GM12878 (cell line): ENCODE data around the gene SMAD2. TPM values are rescaled to one million over a fixed set of nuclear protein-coding genes. Genes with fewer than 3 reads are reported as not detected.

Source experiments
- ATAC-seq: fragments of 200-7000 bp; cut with Tn5 transposase; 3 replicates; pipeline ENCODE4 v1.9.1; 2020; ENCODE audit warnings: mild to moderate bottlenecking, moderate library complexity
- BruUV-seq: library from RNA; stranded (reverse); fragments of 400-500 nt; replicated peaks from 2 replicates; lab custom pipeline; 2021; lab: Mats Ljungman, UMichigan
- CTCF ChIA-PET: fragments of 300-600 bp; sonication (Branson Sonifier 250); formaldehyde crosslinking; extraction: SDS; loops from one replicate; lab custom pipeline; 2021; ENCODE audit warnings: inconsistent platforms; lab: Yijun Ruan, JAX
- POLR2A ChIA-PET: fragments of 350-600 bp; formaldehyde crosslinking; extraction: SDS; loops from one replicate; lab custom pipeline; 2021; ENCODE audit warnings: inconsistent platforms; lab: Charles Lee
- RAD21 ChIA-PET: fragments of 300-600 bp; sonication (Branson Sonifier 250); formaldehyde crosslinking; loops from one replicate; lab custom pipeline; 2023; ENCODE audit warnings: antibody characterized with exemption; ENCODE audit not compliant: unreplicated experiment; lab: Charles Lee
- SMC1A ChIA-PET: fragments of 300-600 bp; sonication (Branson Sonifier 250); formaldehyde crosslinking; loops from one replicate; lab custom pipeline; 2023; ENCODE audit not compliant: unreplicated experiment, uncharacterized antibody; lab: Charles Lee
- DNase-seq: peaks from one replicate; pipeline ENCODE4 v3.0.0-alpha.2; 2011; ENCODE audit warnings: low read depth, low spot score
- FAIRE-seq: peaks from 3 replicates; lab custom pipeline; 2011; peaks lifted over from hg19 to GRCh38; lab: Jason Lieb, UNC
- H2AFZ ChIP-seq: 2 replicates; pipeline ENCODE4 v1.6.0; 2011; ENCODE audit warnings: low read depth, low read length, control low read depth; ENCODE audit not compliant: control insufficient read depth
- H3K27ac ChIP-seq: 2 replicates; pipeline ENCODE4 v1.5.1; 2011; ENCODE audit warnings: control low read depth; ENCODE audit not compliant: control insufficient read depth, insufficient read depth
- H3K27me3 ChIP-seq, 2 experiments: replicated peaks in 1 of 2; 2 replicates each; pipeline versions ENCODE4 v1.6.0 to v1.6.1; 2011; ENCODE audit warnings: low read length in 1 of 2; ENCODE audit not compliant: control insufficient read depth in 2 of 2, insufficient read depth in 2 of 2
- H3K36me3 ChIP-seq, 2 experiments: 2 replicates each; pipeline ENCODE4 v1.5.1; 2011; ENCODE audit warnings: low read length in 1 of 2; ENCODE audit not compliant: control insufficient read depth in 2 of 2, insufficient read depth in 2 of 2
- H3K4me1 ChIP-seq: 2 replicates; pipeline ENCODE4 v1.6.1; 2011; ENCODE audit warnings: mild to moderate bottlenecking, low read length, moderate library complexity, mixed read lengths; ENCODE audit not compliant: control insufficient read depth, insufficient read depth
- H3K4me2 ChIP-seq: 2 replicates; pipeline ENCODE4 v1.6.0; 2011; ENCODE audit warnings: control low read depth; ENCODE audit not compliant: control insufficient read depth, insufficient read depth
- H3K4me3 ChIP-seq: fragments of 200-600 bp; sonication (generic); 2 replicates; pipeline ENCODE4 v1.5.1; 2016
- H3K79me2 ChIP-seq: 2 replicates; pipeline ENCODE4 v1.6.0; 2011; ENCODE audit warnings: low read length; ENCODE audit not compliant: control insufficient read depth, insufficient read depth
- H3K9ac ChIP-seq: 2 replicates; pipeline ENCODE4 v1.8.0; 2011; ENCODE audit warnings: low read length, control low read depth, mixed read lengths; ENCODE audit not compliant: control insufficient read depth, insufficient read depth
- H3K9me3 ChIP-seq: replicated peaks from 3 replicates; pipeline ENCODE4 v1.5.1; 2011; ENCODE audit warnings: mild to moderate bottlenecking, low read length; ENCODE audit not compliant: control insufficient read depth, insufficient read depth
- H4K20me1 ChIP-seq: 2 replicates; pipeline ENCODE4 v1.6.0; 2011; ENCODE audit not compliant: control insufficient read depth, insufficient read depth
- ATF7 ChIP-seq: fragments of 450-650 bp; IDR thresholded peaks from 2 replicates; pipeline ENCODE4 v1.6.1; 2016; ENCODE audit warnings: low read depth, mild to moderate bottlenecking
- BCLAF1 ChIP-seq: fragments of 450-650 bp; IDR thresholded peaks from 2 replicates; pipeline ENCODE4 v1.6.1; 2017; ENCODE audit warnings: antibody characterized with exemption, mild to moderate bottlenecking, moderate library complexity
- BMI1 ChIP-seq: fragments of 450-650 bp; IDR thresholded peaks from 2 replicates; pipeline ENCODE4 v1.6.1; 2016; ENCODE audit warnings: mild to moderate bottlenecking, moderate library complexity, borderline replicate concordance
- BRCA1 ChIP-seq: IDR thresholded peaks from 2 replicates; pipeline ENCODE4 v1.6.1; 2011; ENCODE audit warnings: low read depth, low read length, improper control_type of control experiment
- HDAC2 ChIP-seq: fragments of 200-600 bp; sonication (generic); IDR thresholded peaks from 2 replicates; pipeline ENCODE4 v1.6.1; 2017
- MXI1 ChIP-seq: fragments of 150-350 bp; IDR thresholded peaks from 2 replicates; pipeline ENCODE4 v1.6.1; 2011; ENCODE audit warnings: low read depth, mild to moderate bottlenecking, inconsistent platforms, low read length, improper control_type of control experiment
- TCF12 ChIP-seq: IDR thresholded peaks from 2 replicates; pipeline ENCODE4 v1.6.1; 2011; ENCODE audit warnings: low read depth, mild to moderate bottlenecking, low read length
- ZBED1 ChIP-seq: IDR thresholded peaks from 2 replicates; pipeline ENCODE4 v1.6.1; 2016; ENCODE audit warnings: borderline replicate concordance
- ZBTB33 ChIP-seq: fragments of 450-650 bp; IDR thresholded peaks from 2 replicates; pipeline ENCODE4 v1.6.1; 2017; ENCODE audit warnings: mild to moderate bottlenecking
- ZNF217 ChIP-seq: fragments of 450-650 bp; IDR thresholded peaks from 2 replicates; pipeline ENCODE4 v1.6.1; 2017; ENCODE audit warnings: antibody characterized with exemption, mild to moderate bottlenecking
- WGBS: methylation state at CpG from one replicate; pipeline ENCODE4 v1.1.6; 2016; ENCODE audit warnings: low lambda C conversion rate; ENCODE audit not compliant: insufficient replicate concordance, insufficient coverage; ENCODE audit errors: missing lambda C conversion rate; 5-methylcytosine and 5-hydroxymethylcytosine counted together
- in situ Hi-C: fragments of 300-500 bp; cut with MboI; formaldehyde crosslinking; loops from 9 replicates; pipeline ENCODE4 v1.14.3; 2018; ENCODE audit warnings: mixed read lengths
- intact Hi-C: fragments of 100-400 bp; cut with micrococcal nuclease; formaldehyde crosslinking; loops from one replicate; pipeline ENCODE4 v1.14.2; 2022; ENCODE audit not compliant: unreplicated experiment
- polyA plus RNA-seq, 11 experiments: library from polyadenylated mRNA; depleted of rRNA in 4 of 11; unstranded in 6 of 11; stranded (reverse) in 5 of 11; fragments of >200 nt; fragmentation: Nextera tagmentation in 4 of 11; fragmentation: Illumina TruSeq in 1 of 11; extraction: Ambion mirVana in 4 of 11; extraction: Trizol in 1 of 11; gene quantifications; 1 replicate in 1 of 11; 2 replicates in 10 of 11; pipeline versions ENCODE4 v1.2.1 to v1.2.3, GENCODE V29; 2011 to 2016; ENCODE audit warnings: inconsistent platforms in 2 of 11, missing spikeins in 2 of 11, low read depth in 1 of 11
- total RNA-seq, 4 experiments: library from RNA; depleted of rRNA in 3 of 4; stranded (reverse); fragments of >200 nt in 3 of 4; fragmentation: Illumina TruSeq in 1 of 4; extraction: Trizol in 1 of 4; gene quantifications; 2 replicates each; pipeline versions ENCODE4 v1.2.1 to v1.2.3, GENCODE V29; 2013 to 2021

Gene SMAD2
- total and polyA plus RNA-seq, 10 of the 15 experiments (the other 5 are each of a cell fraction or from before 2014, with no cell fraction given): 28.8 to 111 (median 65.8) TPM

- no peaks in the 10 kb centered on the region for H3K4me1 ChIP-seq
- no peak for TF ChIP-seq HDAC2
- TF ChIP-seq ZBTB33: no peak
- no peak for TF ChIP-seq ZNF217
- TF ChIP-seq ATF7: no peak
- no peak for TF ChIP-seq BRCA1
- no peak for TF ChIP-seq BCLAF1
- TF ChIP-seq ZBED1: no peak
- no peak for TF ChIP-seq TCF12
- TF ChIP-seq MXI1: no peak
- no peak for TF ChIP-seq BMI1
- ChIA-PET POLR2A (no interaction called here), RAD21 (no interaction called here), SMC1A (interaction anchor here (1.4 to 2.1 kb wide), 2 partner anchors 19 to 29 kb away, joined by 3 to 5 read pairs; no protein-coding TSS in a partner anchor), CTCF (interaction anchor here (1.6 kb wide), 1 partner anchor 11 kb away, joined by 4 read pairs; no protein-coding TSS in a partner anchor)
- in situ Hi-C loops: no loop called here
- no peak overlapping the region for H3K27ac ChIP-seq
- FAIRE-seq: no peak
- no peaks in the 10 kb centered on the region for H3K9me3 ChIP-seq
- intact Hi-C loops: no loop called here
- H3K4me3 ChIP-seq: no peak overlapping the region
- H3K36me3 ChIP-seq: peaks cover 2 to 12% of the 10 kb centered on the region in 2 experiments; a peak in 2 of 4 replicates
- H3K9ac ChIP-seq: no peak overlapping the region
- H4K20me1 ChIP-seq: no peaks in the 10 kb centered on the region
- no peak for DNase-seq
- peaks cover 6% of the 10 kb centered on the region for H3K79me2 ChIP-seq
- H3K27me3 ChIP-seq: no peaks in the 10 kb centered on the region
- no peak overlapping the region for H3K4me2 ChIP-seq
- no peak for ATAC-seq
- H2AFZ ChIP-seq: no peak overlapping the region
- WGBS: 48% methylated on average over 2 of the region's 3 CpGs
- BruUV-seq: no TSS peak
Observed at GRCh38 chr18:47881042-47881441, 49.4 kb downstream of the SMAD2 start.
